BLaER1 (cell line): ENCODE data around the gene CLEC17A.
"Not testable (repeated sequence)": the region's sequence is repeated elsewhere in the genome, so short reads cannot be mapped to it uniquely, and the experiment has no call there.

Experiments used
- H3K27ac ChIP-seq: shearing (Covaris generic); formaldehyde crosslinking; 2 replicates; pipeline ENCODE4 v1.8.1; 2022
- H3K27me3 ChIP-seq: shearing (Covaris generic); formaldehyde crosslinking; 2 replicates; pipeline ENCODE4 v1.8.1; 2022
- H3K36me3 ChIP-seq: shearing (Covaris generic); formaldehyde crosslinking; 2 replicates; pipeline ENCODE4 v1.8.1; 2022
- H3K4me1 ChIP-seq: shearing (Covaris generic); formaldehyde crosslinking; 2 replicates; pipeline ENCODE4 v1.8.1; 2022
- H3K4me2 ChIP-seq: shearing (Covaris generic); formaldehyde crosslinking; 2 replicates; pipeline ENCODE4 v1.8.1; 2022
- H3K4me3 ChIP-seq: shearing (Covaris generic); formaldehyde crosslinking; 2 replicates; pipeline ENCODE4 v1.8.1; 2022
- H3K9ac ChIP-seq: shearing (Covaris generic); formaldehyde crosslinking; 2 replicates; pipeline ENCODE4 v1.8.1; 2022
- H3K9me3 ChIP-seq: shearing (Covaris generic); formaldehyde crosslinking; 2 replicates; pipeline ENCODE4 v1.8.1; 2022
- H4K20me1 ChIP-seq: shearing (Covaris generic); formaldehyde crosslinking; 2 replicates; pipeline ENCODE4 v1.8.1; 2022
- Cebpa-rat ChIP-seq: shearing (Covaris generic); IDR thresholded peaks from 2 replicates; pipeline ENCODE4 v1.8.1; 2022

The CLEC17A gene

GRCh38 chr19:14612657-14613056 lies 29.8 kb downstream of the CLEC17A start:
- H3K4me3 ChIP-seq = no peak overlapping the region
- no peaks in the 10 kb centered on the region for H3K36me3 ChIP-seq
- H3K9ac ChIP-seq = no peak overlapping the region

DNA sequence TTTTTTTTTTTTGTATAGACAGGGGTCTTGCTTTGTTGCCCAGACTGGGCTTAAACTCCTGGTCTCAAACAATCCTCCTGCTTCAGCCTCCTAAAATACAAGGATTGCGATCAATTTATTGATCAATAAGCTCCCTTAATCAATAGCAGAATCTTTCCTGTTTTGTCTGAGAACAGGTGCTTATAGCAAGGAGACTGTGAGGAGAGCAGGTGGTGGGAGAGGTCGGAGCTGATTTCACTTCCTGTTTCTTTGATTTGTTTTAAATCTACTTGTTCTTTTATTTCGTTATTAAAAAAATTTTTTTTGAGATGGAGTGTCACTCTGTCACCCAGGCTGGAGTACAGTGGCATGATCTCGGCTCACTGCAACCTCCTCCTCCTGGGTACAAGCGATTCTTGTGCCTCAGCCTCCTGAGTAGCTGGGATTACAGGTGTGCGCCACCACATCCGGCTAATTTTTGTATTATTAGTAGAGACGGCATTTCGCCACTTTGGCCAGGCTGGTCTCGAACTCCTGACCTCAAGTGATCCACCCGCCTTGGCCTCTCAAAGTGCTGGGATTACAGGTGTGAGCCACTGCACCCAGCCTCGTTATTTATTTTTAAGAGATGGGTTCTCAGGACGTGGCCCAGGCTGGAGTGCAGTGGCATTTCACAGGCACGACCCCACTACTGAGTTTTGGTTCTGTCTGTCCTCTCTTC lies 30.7 kb downstream of the CLEC17A start:
- not testable (repeated sequence) for H3K27me3 ChIP-seq, H3K36me3 ChIP-seq, H3K9me3 ChIP-seq, H3K4me3 ChIP-seq, H4K20me1 ChIP-seq, H3K9ac ChIP-seq, H3K27ac ChIP-seq
- H3K4me1 ChIP-seq = peaks cover 43% of the 10 kb centered on the region
- peak overlapping the region; percentile 67 for H3K4me2 ChIP-seq

More at GRCh38 chr19:14612657-14613056, 29.8 kb downstream of the CLEC17A start:
- Histone ChIP-seq H3K4me2 (peak overlapping the region; percentile 67; the same call in 1 of the 2 replicates), H3K27ac (no peak overlapping the region), H3K4me1 (peaks cover 43% of the 10 kb centered on the region), H3K9me3 (no peaks in the 10 kb centered on the region), H3K27me3 (no peaks in the 10 kb centered on the region), H4K20me1 (no peaks in the 10 kb centered on the region)
- TF ChIP-seq Cebpa-rat = no peak

GRCh38 chr19:14614099-14614412 lies 31.2 kb downstream of the CLEC17A start:
- peak overlapping the region; percentile 67 for H3K4me2 ChIP-seq
- H4K20me1 ChIP-seq = no peaks in the 10 kb centered on the region
- peaks cover 43% of the 10 kb centered on the region for H3K4me1 ChIP-seq
- H3K4me3 ChIP-seq = no peak overlapping the region
- H3K27me3 ChIP-seq = no peaks in the 10 kb centered on the region
- TF ChIP-seq Cebpa-rat = no peak
- no peak overlapping the region for H3K27ac ChIP-seq
- H3K9ac ChIP-seq = no peak overlapping the region
- H3K36me3 ChIP-seq = no peaks in the 10 kb centered on the region
- peaks cover 10% of the 10 kb centered on the region for H3K9me3 ChIP-seq

- Histone ChIP-seq H3K27ac (no peak overlapping the region), H3K4me1 (peaks cover 39% of the 10 kb centered on the region), H4K20me1 (no peaks in the 10 kb centered on the region), H3K4me3 (no peak overlapping the region), H3K27me3 (no peaks in the 10 kb centered on the region), H3K4me2 (no peak overlapping the region), H3K9me3 (peaks cover 21% of the 10 kb centered on the region), H3K36me3 (no peaks in the 10 kb centered on the region), H3K9ac (no peak overlapping the region)
- TF ChIP-seq Cebpa-rat = no peak
Measured at GRCh38 chr19:14615623-14616022, 32.7 kb downstream of the CLEC17A start.

DNA sequence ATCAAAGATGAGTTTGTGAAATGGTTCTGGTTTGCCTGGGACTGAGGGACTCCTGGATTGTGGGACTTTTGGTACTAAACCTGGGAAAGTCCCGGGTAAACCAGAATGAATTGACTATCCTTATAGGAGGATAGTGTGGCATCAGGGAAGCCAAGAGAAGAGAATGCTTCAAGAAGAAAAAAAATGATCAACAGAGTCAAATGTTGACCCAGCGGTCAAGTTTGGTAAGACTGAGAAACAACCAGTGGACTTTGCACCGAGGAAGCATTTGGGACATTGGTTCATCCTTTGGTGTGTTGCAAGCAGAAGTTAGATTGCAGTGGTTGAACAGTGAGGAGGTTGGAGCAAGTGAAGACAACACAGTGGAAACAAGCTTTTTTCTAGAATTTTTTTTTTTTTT lies 33.5 kb downstream of the CLEC17A start:
- Histone ChIP-seq H3K9me3 (peaks cover 21% of the 10 kb centered on the region), H3K27me3 (no peaks in the 10 kb centered on the region), H3K4me2 (no peak overlapping the region), H3K36me3 (no peaks in the 10 kb centered on the region), H3K4me3 (no peak overlapping the region), H3K9ac (no peak overlapping the region), H3K4me1 (peaks cover 31% of the 10 kb centered on the region), H4K20me1 (no peaks in the 10 kb centered on the region), H3K27ac (no peak overlapping the region)
- TF ChIP-seq Cebpa-rat = no peak

GRCh38 chr19:14619404-14619803 lies 36.5 kb downstream of the CLEC17A start:
- Histone ChIP-seq H3K9ac (no peak overlapping the region), H3K27ac (no peak overlapping the region), H3K36me3 (no peaks in the 10 kb centered on the region), H3K4me2 (no peak overlapping the region), H3K27me3 (no peaks in the 10 kb centered on the region), H3K4me3 (no peak overlapping the region), H3K9me3 (peaks cover 21% of the 10 kb centered on the region), H3K4me1 (peaks cover 6% of the 10 kb centered on the region), H4K20me1 (no peaks in the 10 kb centered on the region)
- TF ChIP-seq Cebpa-rat = no peak

- not testable (repeated sequence) for H3K9ac ChIP-seq, H3K27me3 ChIP-seq, H3K4me3 ChIP-seq, H3K36me3 ChIP-seq, H3K4me2 ChIP-seq, H4K20me1 ChIP-seq, H3K27ac ChIP-seq, H3K4me1 ChIP-seq
- peaks cover 12% of the 10 kb centered on the region for H3K9me3 ChIP-seq
Measured at GRCh38 chr19:14624491-14624890, 41.6 kb downstream of the CLEC17A start.

DNA sequence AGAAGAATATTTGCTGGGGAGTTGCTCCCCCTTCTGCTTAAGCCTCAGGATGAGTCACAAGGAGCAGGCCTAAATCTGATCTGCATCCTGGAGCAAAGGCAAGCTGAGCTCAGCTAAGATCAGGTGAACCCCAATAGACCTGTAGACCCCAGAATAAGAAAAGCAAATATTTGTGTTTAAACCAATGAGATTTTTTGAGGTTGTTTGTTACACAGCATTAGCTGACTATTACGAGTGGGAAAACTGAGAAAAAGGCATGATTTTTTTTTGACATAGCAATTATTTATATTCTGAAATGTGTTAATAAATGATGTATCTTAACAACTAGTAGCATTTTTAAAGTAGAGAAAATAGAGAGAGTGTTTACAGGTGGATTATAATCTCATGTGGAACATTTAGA lies 46.7 kb downstream of the CLEC17A start:
- Histone ChIP-seq H3K4me2 (no peak overlapping the region), H3K9me3 (0 out of 2 replicates have a peak, but pooled peaks cover 6% of the 10 kb centered on the region), H3K27me3 (no peaks in the 10 kb centered on the region), H3K9ac (no peak overlapping the region), H3K27ac (no peak overlapping the region), H4K20me1 (no peaks in the 10 kb centered on the region), H3K4me1 (no peaks in the 10 kb centered on the region), H3K4me3 (no peak overlapping the region), H3K36me3 (no peaks in the 10 kb centered on the region)
- TF ChIP-seq Cebpa-rat = no peak

DNA sequence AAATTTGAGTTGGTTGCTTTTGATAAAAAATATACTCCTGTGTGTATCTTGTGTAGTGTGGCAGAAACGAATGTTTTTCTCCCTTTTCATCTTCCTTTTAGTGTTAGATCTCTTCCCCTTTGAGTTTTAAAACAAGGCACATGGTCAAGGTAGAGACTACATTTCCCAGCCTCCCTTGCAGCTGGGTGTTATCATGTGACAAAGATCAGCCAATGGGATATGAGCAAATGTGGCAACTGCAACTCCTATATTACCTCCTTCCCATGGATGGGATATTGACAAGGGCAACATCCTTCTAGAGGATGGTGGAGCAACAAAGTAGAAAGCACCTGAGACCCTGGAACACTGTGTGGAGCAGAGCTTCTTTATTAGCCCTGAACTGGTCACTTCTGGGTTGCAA lies 49.4 kb downstream of the CLEC17A start:
- Histone ChIP-seq H3K4me2 (no peak overlapping the region), H3K9me3 (0 out of 2 replicates have a peak, but pooled peaks cover 6% of the 10 kb centered on the region), H3K36me3 (no peaks in the 10 kb centered on the region), H4K20me1 (no peaks in the 10 kb centered on the region), H3K4me1 (peaks cover 5% of the 10 kb centered on the region; the same call in 1 of the 2 replicates), H3K4me3 (no peak overlapping the region), H3K27me3 (no peaks in the 10 kb centered on the region), H3K27ac (no peak overlapping the region), H3K9ac (no peak overlapping the region)
- TF ChIP-seq Cebpa-rat = no peak

DNA sequence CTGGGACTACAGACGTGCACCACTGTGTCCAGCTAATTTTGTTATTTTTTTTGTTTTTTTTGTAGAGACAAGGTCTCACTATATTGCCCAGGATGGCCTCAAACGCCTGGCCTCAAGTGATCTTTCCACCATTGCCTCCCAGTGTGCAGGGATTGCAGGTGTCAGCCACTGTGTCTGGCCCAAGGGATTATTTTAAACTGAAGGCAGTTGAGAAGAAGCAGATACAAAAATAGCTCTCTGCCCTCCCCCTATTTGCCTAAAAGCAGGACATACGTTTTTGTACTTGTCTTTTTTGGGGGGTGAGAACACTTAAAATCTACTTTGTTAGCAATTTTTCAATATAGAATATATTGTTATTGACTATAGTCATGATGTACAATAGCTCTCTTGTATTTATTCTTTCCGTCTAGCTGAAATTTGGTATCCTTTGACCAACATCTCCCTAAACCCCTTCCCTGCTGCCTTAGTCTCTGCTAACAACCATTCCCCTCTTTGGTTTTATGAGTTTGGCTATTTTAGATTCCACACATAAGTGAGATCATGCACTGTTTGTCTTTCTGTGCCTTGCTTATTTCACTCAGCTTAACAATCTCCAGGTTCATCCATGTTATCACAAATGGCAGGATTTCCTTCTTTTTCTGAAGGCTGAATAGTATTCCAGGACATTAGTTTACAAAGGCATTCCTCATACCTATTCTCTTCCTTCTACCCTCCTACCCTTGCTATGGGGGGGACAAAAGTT lies 56.8 kb downstream of the CLEC17A start:
- Histone ChIP-seq H3K9ac (no peak overlapping the region), H3K27ac (peak overlapping the region; percentile 72), H3K4me3 (peak overlapping the region; percentile 0; the same call in 1 of the 2 replicates), H3K27me3 (no peaks in the 10 kb centered on the region), H3K9me3 (peaks cover 43% of the 10 kb centered on the region), H3K4me1 (peaks cover 27% of the 10 kb centered on the region), H3K36me3 (no peaks in the 10 kb centered on the region), H3K4me2 (peak overlapping the region; percentile 67), H4K20me1 (no peaks in the 10 kb centered on the region)
- TF ChIP-seq Cebpa-rat = no peak
